HCT116 (cell line): ENCODE measurements around the gene RTL9. TPM values are rescaled to one million over a fixed set of nuclear protein-coding genes. Genes with fewer than 3 reads are reported as not detected.

Experiments
- ATAC-seq: fragments of 200-7000 bp; cut with Tn5 transposase; 2 replicates; pipeline ENCODE4 v1.9.1; 2020; ENCODE audit warnings: mild to moderate bottlenecking, moderate library complexity
- BruUV-seq: library from RNA; stranded (reverse); fragments of 400-500 nt; replicated peaks from 2 replicates; lab custom pipeline; 2021; lab: Mats Ljungman, UMichigan
- CTCF ChIA-PET: fragments of 300-600 bp; sonication (Branson Sonifier 250); formaldehyde crosslinking; loops from one replicate; lab custom pipeline; 2021; ENCODE audit warnings: antibody characterized with exemption; lab: Charles Lee
- POLR2A ChIA-PET: fragments of 300-600, 350-600 bp; sonication (Branson Sonifier 250); formaldehyde crosslinking; loops from one replicate; lab custom pipeline; 2021; ENCODE audit warnings: antibody characterized with exemption; lab: Charles Lee
- RAD21 ChIA-PET, 2 experiments: fragments of 300-600 bp; sonication (Branson Sonifier 250); formaldehyde crosslinking; loops; one replicate each; lab custom pipeline; 2023; ENCODE audit warnings: low total read pairs in 2 of 2; ENCODE audit not compliant: uncharacterized antibody in 2 of 2, unreplicated experiment in 2 of 2, low non-redundant PET in 1 of 2; lab: Charles Lee
- DNase-seq: peaks from one replicate; pipeline ENCODE4 v3.0.0-alpha.2; 2010; ENCODE audit warnings: low read depth, low spot score
- H2AFZ ChIP-seq: fragments of 200-600 bp; shearing (Covaris generic), sonication (generic); 2 replicates; pipeline ENCODE4 v1.6.1; 2017; ENCODE audit warnings: low read depth, mixed run types, mixed read lengths, antibody characterized with exemption, low read length; ENCODE audit not compliant: poor library complexity, severe bottlenecking
- H3K27ac ChIP-seq: 2 replicates; pipeline ENCODE4 v1.5.1; 2012; ENCODE audit warnings: low read depth, low read length
- H3K27me3 ChIP-seq: fragments of 200-600 bp; sonication (generic); 2 replicates; pipeline ENCODE4 v1.6.1; 2016; ENCODE audit warnings: mixed run types, low read length, mixed read lengths; ENCODE audit not compliant: insufficient read depth
- H3K36me3 ChIP-seq, 2 experiments: fragments of 200-500 bp in 1 of 2; fragments of 200-600 bp in 1 of 2; sonication (Bioruptor generic) in 1 of 2; sonication (generic) in 1 of 2; 2 replicates each; pipeline versions ENCODE4 v1.5.1 to v1.6.1; 2014 to 2016; ENCODE audit warnings: low read length in 2 of 2, inconsistent platforms in 1 of 2, mixed read lengths in 1 of 2, mixed run types in 1 of 2; ENCODE audit not compliant: insufficient read depth in 2 of 2, control insufficient read depth in 1 of 2
- H3K4me1 ChIP-seq, 2 experiments: fragments of 200-600 bp in 1 of 2; sonication (generic) in 1 of 2; 2 replicates each; pipeline versions ENCODE4 v1.5.1 to v1.6.1; 2012 to 2017; ENCODE audit warnings: low read length in 2 of 2, inconsistent platforms in 1 of 2, mild to moderate bottlenecking in 1 of 2, mixed read lengths in 1 of 2, mixed run types in 1 of 2, moderate library complexity in 1 of 2; ENCODE audit not compliant: insufficient read depth in 2 of 2, control insufficient read depth in 1 of 2
- H3K4me2 ChIP-seq: fragments of 200-600 bp; sonication (generic); 2 replicates; pipeline ENCODE4 v1.6.1; 2017; ENCODE audit warnings: mixed run types, low read length, mixed read lengths
- H3K4me3 ChIP-seq, 2 experiments: fragments of 200-600 bp in 1 of 2; sonication (generic) in 1 of 2; replicated peaks in 1 of 2; 2 replicates each; pipeline ENCODE4 v1.5.1; 2011 to 2016; ENCODE audit warnings: low read length in 2 of 2, control low read depth in 1 of 2, low read depth in 1 of 2, mild to moderate bottlenecking in 1 of 2, mixed read lengths in 1 of 2, mixed run types in 1 of 2
- H3K79me2 ChIP-seq: fragments of 200-600 bp; sonication (generic); 2 replicates; pipeline ENCODE4 v1.6.1; 2017; ENCODE audit warnings: mild to moderate bottlenecking, mixed run types, low read length, moderate library complexity, mixed read lengths; ENCODE audit not compliant: insufficient read depth
- H3K9ac ChIP-seq: fragments of 200-600 bp; sonication (generic); 2 replicates; pipeline ENCODE4 v1.6.1; 2016; ENCODE audit warnings: low read length, mixed read lengths
- H3K9me2 ChIP-seq: fragments of 200-600 bp; sonication (generic), shearing (Covaris generic); 2 replicates; pipeline ENCODE4 v1.6.1; 2017; ENCODE audit warnings: mixed run types, mild to moderate bottlenecking, moderate library complexity; ENCODE audit not compliant: insufficient read depth
- H3K9me3 ChIP-seq, 2 experiments: fragments of 200-500 bp in 1 of 2; fragments of 200-600 bp in 1 of 2; sonication (Bioruptor generic) in 1 of 2; sonication (generic) in 1 of 2; 2 replicates each; pipeline ENCODE4 v1.6.1; 2014 to 2017; ENCODE audit warnings: low read length in 2 of 2, mixed read lengths in 2 of 2, inconsistent platforms in 1 of 2, low read depth in 1 of 2, mild to moderate bottlenecking in 1 of 2, mixed run types in 1 of 2, moderate library complexity in 1 of 2; ENCODE audit not compliant: control insufficient read depth in 1 of 2, insufficient read depth in 1 of 2
- H4K20me1 ChIP-seq: fragments of 200-600 bp; sonication (generic), shearing (Covaris generic); 2 replicates; pipeline ENCODE4 v1.6.1; 2017; ENCODE audit warnings: mixed run types, mild to moderate bottlenecking, moderate library complexity; ENCODE audit not compliant: insufficient read depth
- CBX3 ChIP-seq: IDR thresholded peaks from 2 replicates; pipeline ENCODE4 v1.6.1; 2012; ENCODE audit warnings: low read depth
- EGR1 ChIP-seq: IDR thresholded peaks from 2 replicates; pipeline ENCODE4 v1.6.1; 2012; ENCODE audit warnings: low read depth
- ELF1 ChIP-seq: IDR thresholded peaks from 2 replicates; pipeline ENCODE4 v1.6.1; 2012; ENCODE audit warnings: low read depth, borderline replicate concordance
- EZH2phosphoT487 ChIP-seq: fragments of 200-600 bp; IDR thresholded peaks from 2 replicates; pipeline ENCODE4 v1.6.1; 2018; ENCODE audit warnings: antibody characterized with exemption, borderline replicate concordance
- FOSL1 ChIP-seq: IDR thresholded peaks from 2 replicates; pipeline ENCODE4 v1.6.1; 2012; ENCODE audit warnings: low read depth
- JUND ChIP-seq: IDR thresholded peaks from 2 replicates; pipeline ENCODE4 v1.6.1; 2012
- POLR2A ChIP-seq: IDR thresholded peaks from 2 replicates; pipeline ENCODE4 v1.7.0; 2011; ENCODE audit warnings: borderline replicate concordance; ENCODE audit not compliant: insufficient read depth, insufficient read length; ENCODE audit errors: extremely low read depth
- POLR2AphosphoS5 ChIP-seq: IDR thresholded peaks from 2 replicates; pipeline ENCODE4 v1.6.1; 2011; ENCODE audit warnings: mild to moderate bottlenecking, low read depth, low read length, moderate library complexity
- RAD21 ChIP-seq: IDR thresholded peaks from 2 replicates; pipeline ENCODE4 v1.6.1; 2012; ENCODE audit warnings: low read depth, mild to moderate bottlenecking
- SIN3A ChIP-seq: IDR thresholded peaks from 2 replicates; pipeline ENCODE4 v1.6.1; 2012; ENCODE audit warnings: low read depth
- SRF ChIP-seq: IDR thresholded peaks from 2 replicates; pipeline ENCODE4 v1.6.1; 2012; ENCODE audit warnings: low read depth
- YY1 ChIP-seq: IDR thresholded peaks from 2 replicates; pipeline ENCODE4 v1.6.1; 2011; ENCODE audit warnings: low read length, low read depth, moderate library complexity, mild to moderate bottlenecking; ENCODE audit not compliant: insufficient replicate concordance; ENCODE audit errors: extremely low read depth
- ZFX ChIP-seq: fragments of 450-650 bp; IDR thresholded peaks from 2 replicates; pipeline ENCODE4 v1.6.1; 2017
- ZNF274 ChIP-seq: fragments of 200-500 bp; sonication (Bioruptor generic); IDR thresholded peaks from 2 replicates; pipeline ENCODE4 v1.6.1; 2014; ENCODE audit warnings: mild to moderate bottlenecking, low read depth, low read length, inconsistent platforms
- intact Hi-C: fragments of 100-400 bp; cut with micrococcal nuclease; formaldehyde crosslinking; loops from 2 replicates; pipeline ENCODE4 v1.10.0; 2022
- total RNA-seq: library from RNA; stranded (reverse); gene quantifications from one replicate; pipeline ENCODE4 v1.2.1, GENCODE V29; 2021; ENCODE audit not compliant: unreplicated experiment
- TF ChIP-seq, protein P1 (sequence below): IDR thresholded peaks from 2 replicates; pipeline ENCODE4 v1.6.1; 2012; ENCODE audit warnings: low read depth
- TF ChIP-seq, protein P2 (sequence below): IDR thresholded peaks from 2 replicates; pipeline ENCODE4 v1.6.1; 2012
- TF ChIP-seq, protein P3 (sequence below): IDR thresholded peaks from 2 replicates; pipeline ENCODE4 v1.6.1; 2011; ENCODE audit warnings: mild to moderate bottlenecking, low read length, moderate library complexity; ENCODE audit not compliant: insufficient replicate concordance; ENCODE audit errors: extremely low read depth
- TF ChIP-seq, protein P4 (sequence below), 3 experiments: fragments of 200-600 bp in 1 of 3; sonication (generic) in 1 of 3; IDR thresholded peaks in 2 of 3; conservative IDR thresholded peaks in 1 of 3; 2 replicates each; pipeline ENCODE4 v1.5.1; 2012 to 2017; ENCODE audit warnings: low read depth in 2 of 3, low read length in 2 of 3, antibody characterized with exemption in 1 of 3, borderline replicate concordance in 1 of 3, control low read depth in 1 of 3, mild to moderate bottlenecking in 1 of 3, mixed read lengths in 1 of 3, mixed run types in 1 of 3, moderate library complexity in 1 of 3; ENCODE audit not compliant: insufficient read depth in 1 of 3

Gene RTL9
- total RNA-seq, 1 experiment from 2014 or later = 0.10 TPM

DNA sequence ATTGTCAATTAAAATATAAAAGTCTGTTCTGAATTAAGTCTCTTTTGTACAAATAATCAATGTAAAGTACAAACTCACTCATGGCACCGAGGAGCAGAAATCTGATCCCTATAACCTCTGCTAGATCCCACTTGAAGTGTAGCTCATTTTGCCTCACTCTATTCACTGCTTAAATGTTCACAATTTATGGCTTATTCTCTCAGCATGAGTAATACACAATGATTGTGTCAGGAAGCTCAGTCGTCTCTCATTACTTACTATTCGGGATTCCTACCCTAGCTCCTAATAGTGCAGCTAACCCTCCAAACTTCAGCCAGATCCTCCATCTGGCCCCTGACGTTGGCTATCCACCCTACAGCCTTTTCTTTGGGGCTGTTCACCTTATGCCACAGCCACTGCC is 36.0 kb upstream of the RTL9 start:
- Histone ChIP-seq H3K36me3 (no peaks in the 10 kb centered on the region), H3K4me2 (no peak overlapping the region), H3K4me1 (peaks cover 0 to 7% of the 10 kb centered on the region in 2 experiments; a peak in 1 of 4 replicates), H3K4me3 (no peak overlapping the region), H3K79me2 (no peaks in the 10 kb centered on the region), H3K27ac (no peak overlapping the region), H3K9me2 (no peaks in the 10 kb centered on the region), H3K27me3 (no peaks in the 10 kb centered on the region), H4K20me1 (no peaks in the 10 kb centered on the region), H3K9me3 (no peaks in the 10 kb centered on the region), H2AFZ (no peak overlapping the region), H3K9ac (no peak overlapping the region)
- TF ChIP-seq EGR1 (no peak), SIN3A (no peak), YY1 (no peak), POLR2AphosphoS5 (no peak), CBX3 (no peak), ZFX (no peak), SRF (no peak), FOSL1 (no peak), ELF1 (no peak), RAD21 (no peak), POLR2A (no peak), JUND (no peak), EZH2phosphoT487 (no peak), ZNF274 (no peak)
- TF ChIP-seq, protein P1, sequence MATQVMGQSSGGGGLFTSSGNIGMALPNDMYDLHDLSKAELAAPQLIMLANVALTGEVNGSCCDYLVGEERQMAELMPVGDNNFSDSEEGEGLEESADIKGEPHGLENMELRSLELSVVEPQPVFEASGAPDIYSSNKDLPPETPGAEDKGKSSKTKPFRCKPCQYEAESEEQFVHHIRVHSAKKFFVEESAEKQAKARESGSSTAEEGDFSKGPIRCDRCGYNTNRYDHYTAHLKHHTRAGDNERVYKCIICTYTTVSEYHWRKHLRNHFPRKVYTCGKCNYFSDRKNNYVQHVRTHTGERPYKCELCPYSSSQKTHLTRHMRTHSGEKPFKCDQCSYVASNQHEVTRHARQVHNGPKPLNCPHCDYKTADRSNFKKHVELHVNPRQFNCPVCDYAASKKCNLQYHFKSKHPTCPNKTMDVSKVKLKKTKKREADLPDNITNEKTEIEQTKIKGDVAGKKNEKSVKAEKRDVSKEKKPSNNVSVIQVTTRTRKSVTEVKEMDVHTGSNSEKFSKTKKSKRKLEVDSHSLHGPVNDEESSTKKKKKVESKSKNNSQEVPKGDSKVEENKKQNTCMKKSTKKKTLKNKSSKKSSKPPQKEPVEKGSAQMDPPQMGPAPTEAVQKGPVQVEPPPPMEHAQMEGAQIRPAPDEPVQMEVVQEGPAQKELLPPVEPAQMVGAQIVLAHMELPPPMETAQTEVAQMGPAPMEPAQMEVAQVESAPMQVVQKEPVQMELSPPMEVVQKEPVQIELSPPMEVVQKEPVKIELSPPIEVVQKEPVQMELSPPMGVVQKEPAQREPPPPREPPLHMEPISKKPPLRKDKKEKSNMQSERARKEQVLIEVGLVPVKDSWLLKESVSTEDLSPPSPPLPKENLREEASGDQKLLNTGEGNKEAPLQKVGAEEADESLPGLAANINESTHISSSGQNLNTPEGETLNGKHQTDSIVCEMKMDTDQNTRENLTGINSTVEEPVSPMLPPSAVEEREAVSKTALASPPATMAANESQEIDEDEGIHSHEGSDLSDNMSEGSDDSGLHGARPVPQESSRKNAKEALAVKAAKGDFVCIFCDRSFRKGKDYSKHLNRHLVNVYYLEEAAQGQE = no peak
- TF ChIP-seq, protein P2, sequence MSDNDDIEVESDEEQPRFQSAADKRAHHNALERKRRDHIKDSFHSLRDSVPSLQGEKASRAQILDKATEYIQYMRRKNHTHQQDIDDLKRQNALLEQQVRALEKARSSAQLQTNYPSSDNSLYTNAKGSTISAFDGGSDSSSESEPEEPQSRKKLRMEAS = no peak
- TF ChIP-seq, protein P3, sequence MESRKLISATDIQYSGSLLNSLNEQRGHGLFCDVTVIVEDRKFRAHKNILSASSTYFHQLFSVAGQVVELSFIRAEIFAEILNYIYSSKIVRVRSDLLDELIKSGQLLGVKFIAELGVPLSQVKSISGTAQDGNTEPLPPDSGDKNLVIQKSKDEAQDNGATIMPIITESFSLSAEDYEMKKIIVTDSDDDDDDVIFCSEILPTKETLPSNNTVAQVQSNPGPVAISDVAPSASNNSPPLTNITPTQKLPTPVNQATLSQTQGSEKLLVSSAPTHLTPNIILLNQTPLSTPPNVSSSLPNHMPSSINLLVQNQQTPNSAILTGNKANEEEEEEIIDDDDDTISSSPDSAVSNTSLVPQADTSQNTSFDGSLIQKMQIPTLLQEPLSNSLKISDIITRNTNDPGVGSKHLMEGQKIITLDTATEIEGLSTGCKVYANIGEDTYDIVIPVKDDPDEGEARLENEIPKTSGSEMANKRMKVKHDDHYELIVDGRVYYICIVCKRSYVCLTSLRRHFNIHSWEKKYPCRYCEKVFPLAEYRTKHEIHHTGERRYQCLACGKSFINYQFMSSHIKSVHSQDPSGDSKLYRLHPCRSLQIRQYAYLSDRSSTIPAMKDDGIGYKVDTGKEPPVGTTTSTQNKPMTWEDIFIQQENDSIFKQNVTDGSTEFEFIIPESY = no peak
- TF ChIP-seq, protein P4, sequence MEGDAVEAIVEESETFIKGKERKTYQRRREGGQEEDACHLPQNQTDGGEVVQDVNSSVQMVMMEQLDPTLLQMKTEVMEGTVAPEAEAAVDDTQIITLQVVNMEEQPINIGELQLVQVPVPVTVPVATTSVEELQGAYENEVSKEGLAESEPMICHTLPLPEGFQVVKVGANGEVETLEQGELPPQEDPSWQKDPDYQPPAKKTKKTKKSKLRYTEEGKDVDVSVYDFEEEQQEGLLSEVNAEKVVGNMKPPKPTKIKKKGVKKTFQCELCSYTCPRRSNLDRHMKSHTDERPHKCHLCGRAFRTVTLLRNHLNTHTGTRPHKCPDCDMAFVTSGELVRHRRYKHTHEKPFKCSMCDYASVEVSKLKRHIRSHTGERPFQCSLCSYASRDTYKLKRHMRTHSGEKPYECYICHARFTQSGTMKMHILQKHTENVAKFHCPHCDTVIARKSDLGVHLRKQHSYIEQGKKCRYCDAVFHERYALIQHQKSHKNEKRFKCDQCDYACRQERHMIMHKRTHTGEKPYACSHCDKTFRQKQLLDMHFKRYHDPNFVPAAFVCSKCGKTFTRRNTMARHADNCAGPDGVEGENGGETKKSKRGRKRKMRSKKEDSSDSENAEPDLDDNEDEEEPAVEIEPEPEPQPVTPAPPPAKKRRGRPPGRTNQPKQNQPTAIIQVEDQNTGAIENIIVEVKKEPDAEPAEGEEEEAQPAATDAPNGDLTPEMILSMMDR (IDR thresholded peaks at IDR 0.05 in 2 of 3, conservative IDR thresholded peaks at IDR 0.05 in 1 of 3; ENCODE audit: borderline replicate concordance in 1 of 3, insufficient read depth in 1 of 3, low read depth in 2 of 3, low read length in 2 of 3) = no peak
- ChIA-PET CTCF (no interaction called here), RAD21 (no interaction called here), POLR2A (no interaction called here)
- no TSS peak for BruUV-seq
- DNase-seq (no peak), ATAC-seq (no peak)
- intact Hi-C loops = no loop called here
